ENCODE results near the gene TSSK2. TPM values are rescaled to one million over a fixed set of nuclear protein-coding genes. Genes with fewer than 3 reads are reported as not detected.

Gene TSSK2
- polyA plus RNA-seq, 1 donor from 2014 or later: not detected

DNA sequence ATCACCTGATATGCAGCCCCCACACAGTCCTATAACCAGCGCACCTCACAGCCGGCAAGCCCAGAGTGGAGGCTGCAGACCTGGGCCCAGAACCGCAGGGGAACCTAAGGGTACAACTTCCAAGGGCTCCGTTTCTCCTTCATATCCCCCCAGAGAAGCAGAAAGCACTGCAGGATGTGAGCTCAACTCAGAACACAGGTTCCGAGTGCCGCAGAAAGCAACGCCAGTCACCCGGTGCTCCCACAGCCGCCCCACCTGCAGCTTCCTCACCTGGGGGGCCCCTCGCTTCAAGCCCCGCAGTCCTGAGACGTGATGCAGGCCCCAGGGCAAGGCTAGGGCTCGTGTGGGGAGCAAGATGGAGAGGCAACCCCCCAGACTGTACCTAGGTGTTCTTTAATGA lies 2.5 kb downstream of the TSSK2 start:
- no peaks in the 10 kb centered on the region for H4K20me1 ChIP-seq (ENCODE audit: insufficient read depth)
- no peaks in the 10 kb centered on the region for H3F3A ChIP-seq (ENCODE audit: insufficient read depth, low read length, poor library complexity, severe bottlenecking)
- no peak overlapping the region for H3K4me3 ChIP-seq (ENCODE audit: low read length)
- no peaks in the 10 kb centered on the region for H3K9me3 ChIP-seq (ENCODE audit: low read length)
- H3K36me3 ChIP-seq (ENCODE audit: insufficient read depth, low read length): no peaks in the 10 kb centered on the region
- no peak overlapping the region for H3K4me2 ChIP-seq (ENCODE audit: low read length)
- H2AFZ ChIP-seq (ENCODE audit: low read depth, low read length): no peak overlapping the region
- no peak for TF ChIP-seq POLR2AphosphoS5 (IDR thresholded peaks at IDR 0.05)
- H3K27me3 ChIP-seq (ENCODE audit: insufficient read depth, low read depth, low read length): no peaks in the 10 kb centered on the region
- H3K9me2 ChIP-seq (ENCODE audit: insufficient read depth, low read length): no peaks in the 10 kb centered on the region
- no peaks in the 10 kb centered on the region for H3K79me2 ChIP-seq (replicated peaks; ENCODE audit: insufficient read depth, low read length)
- no peak overlapping the region for H3K9ac ChIP-seq (ENCODE audit: low read length)
- no peak overlapping the region for H3K27ac ChIP-seq (ENCODE audit: low read length)

DNA sequence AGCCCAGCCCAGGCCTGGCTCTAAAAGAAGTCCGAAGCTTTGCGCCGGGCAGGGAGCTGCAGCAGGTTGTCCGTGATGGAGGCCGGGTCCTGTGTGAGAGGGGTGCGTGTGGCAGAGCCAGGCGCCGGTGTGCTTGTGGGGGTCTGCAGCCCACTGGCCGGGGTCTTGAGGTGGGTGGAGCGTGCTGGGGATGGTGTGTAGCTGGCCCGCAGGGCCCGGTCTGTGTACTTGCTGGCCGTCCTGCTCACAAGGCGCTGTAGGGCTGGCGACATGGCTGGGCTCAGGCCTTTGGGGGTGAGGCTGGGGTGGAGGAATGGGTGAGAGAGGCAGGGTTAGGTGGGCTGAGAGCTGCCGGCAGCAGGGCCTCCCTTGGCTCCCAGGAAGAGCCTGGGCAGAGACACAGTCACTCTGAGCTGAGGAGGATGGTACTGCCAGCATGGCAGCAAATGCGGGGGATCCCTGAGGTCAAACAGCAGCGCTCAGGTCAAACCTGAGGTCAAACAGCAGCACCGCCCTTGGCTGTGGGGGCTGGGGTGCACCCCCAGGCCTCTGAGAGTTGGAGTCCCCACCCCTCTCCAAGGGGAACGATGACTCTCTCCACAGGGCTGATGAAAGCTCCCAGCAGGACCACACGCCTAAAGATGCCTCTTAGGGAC lies 3.2 kb downstream of the TSSK2 start:
- no peak overlapping the region for H3K9ac ChIP-seq (ENCODE audit: low read length)
- no peaks in the 10 kb centered on the region for H3K9me2 ChIP-seq (ENCODE audit: insufficient read depth, low read length)
- H3K9me3 ChIP-seq (ENCODE audit: low read length): no peaks in the 10 kb centered on the region
- no peaks in the 10 kb centered on the region for H3K79me2 ChIP-seq (replicated peaks; ENCODE audit: insufficient read depth, low read length)
- H3F3A ChIP-seq (ENCODE audit: insufficient read depth, low read length, poor library complexity, severe bottlenecking): no peaks in the 10 kb centered on the region
- no peaks in the 10 kb centered on the region for H3K27me3 ChIP-seq (ENCODE audit: insufficient read depth, low read depth, low read length)
- H3K36me3 ChIP-seq (ENCODE audit: insufficient read depth, low read length): no peaks in the 10 kb centered on the region
- no peaks in the 10 kb centered on the region for H4K20me1 ChIP-seq (ENCODE audit: insufficient read depth)
- H2AFZ ChIP-seq (ENCODE audit: low read depth, low read length): no peak overlapping the region
- H3K4me3 ChIP-seq (ENCODE audit: low read length): no peak overlapping the region
- TF ChIP-seq, protein P1, sequence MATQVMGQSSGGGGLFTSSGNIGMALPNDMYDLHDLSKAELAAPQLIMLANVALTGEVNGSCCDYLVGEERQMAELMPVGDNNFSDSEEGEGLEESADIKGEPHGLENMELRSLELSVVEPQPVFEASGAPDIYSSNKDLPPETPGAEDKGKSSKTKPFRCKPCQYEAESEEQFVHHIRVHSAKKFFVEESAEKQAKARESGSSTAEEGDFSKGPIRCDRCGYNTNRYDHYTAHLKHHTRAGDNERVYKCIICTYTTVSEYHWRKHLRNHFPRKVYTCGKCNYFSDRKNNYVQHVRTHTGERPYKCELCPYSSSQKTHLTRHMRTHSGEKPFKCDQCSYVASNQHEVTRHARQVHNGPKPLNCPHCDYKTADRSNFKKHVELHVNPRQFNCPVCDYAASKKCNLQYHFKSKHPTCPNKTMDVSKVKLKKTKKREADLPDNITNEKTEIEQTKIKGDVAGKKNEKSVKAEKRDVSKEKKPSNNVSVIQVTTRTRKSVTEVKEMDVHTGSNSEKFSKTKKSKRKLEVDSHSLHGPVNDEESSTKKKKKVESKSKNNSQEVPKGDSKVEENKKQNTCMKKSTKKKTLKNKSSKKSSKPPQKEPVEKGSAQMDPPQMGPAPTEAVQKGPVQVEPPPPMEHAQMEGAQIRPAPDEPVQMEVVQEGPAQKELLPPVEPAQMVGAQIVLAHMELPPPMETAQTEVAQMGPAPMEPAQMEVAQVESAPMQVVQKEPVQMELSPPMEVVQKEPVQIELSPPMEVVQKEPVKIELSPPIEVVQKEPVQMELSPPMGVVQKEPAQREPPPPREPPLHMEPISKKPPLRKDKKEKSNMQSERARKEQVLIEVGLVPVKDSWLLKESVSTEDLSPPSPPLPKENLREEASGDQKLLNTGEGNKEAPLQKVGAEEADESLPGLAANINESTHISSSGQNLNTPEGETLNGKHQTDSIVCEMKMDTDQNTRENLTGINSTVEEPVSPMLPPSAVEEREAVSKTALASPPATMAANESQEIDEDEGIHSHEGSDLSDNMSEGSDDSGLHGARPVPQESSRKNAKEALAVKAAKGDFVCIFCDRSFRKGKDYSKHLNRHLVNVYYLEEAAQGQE (IDR thresholded peaks at IDR 0.05; ENCODE audit: borderline replicate concordance): no peak
- no peak for TF ChIP-seq EZH2 (IDR thresholded peaks at IDR 0.05; ENCODE audit: borderline replicate concordance, insufficient read depth, low read length, poor library complexity, severe bottlenecking)
- TF ChIP-seq SMC3 (conservative IDR thresholded peaks at IDR 0.05; ENCODE audit: poor library complexity): no peak
- TF ChIP-seq, protein P2, sequence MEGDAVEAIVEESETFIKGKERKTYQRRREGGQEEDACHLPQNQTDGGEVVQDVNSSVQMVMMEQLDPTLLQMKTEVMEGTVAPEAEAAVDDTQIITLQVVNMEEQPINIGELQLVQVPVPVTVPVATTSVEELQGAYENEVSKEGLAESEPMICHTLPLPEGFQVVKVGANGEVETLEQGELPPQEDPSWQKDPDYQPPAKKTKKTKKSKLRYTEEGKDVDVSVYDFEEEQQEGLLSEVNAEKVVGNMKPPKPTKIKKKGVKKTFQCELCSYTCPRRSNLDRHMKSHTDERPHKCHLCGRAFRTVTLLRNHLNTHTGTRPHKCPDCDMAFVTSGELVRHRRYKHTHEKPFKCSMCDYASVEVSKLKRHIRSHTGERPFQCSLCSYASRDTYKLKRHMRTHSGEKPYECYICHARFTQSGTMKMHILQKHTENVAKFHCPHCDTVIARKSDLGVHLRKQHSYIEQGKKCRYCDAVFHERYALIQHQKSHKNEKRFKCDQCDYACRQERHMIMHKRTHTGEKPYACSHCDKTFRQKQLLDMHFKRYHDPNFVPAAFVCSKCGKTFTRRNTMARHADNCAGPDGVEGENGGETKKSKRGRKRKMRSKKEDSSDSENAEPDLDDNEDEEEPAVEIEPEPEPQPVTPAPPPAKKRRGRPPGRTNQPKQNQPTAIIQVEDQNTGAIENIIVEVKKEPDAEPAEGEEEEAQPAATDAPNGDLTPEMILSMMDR (IDR thresholded peaks at IDR 0.05; ENCODE audit: poor library complexity, severe bottlenecking): no peak
- no peak for TF ChIP-seq TAF1 (IDR thresholded peaks at IDR 0.05; ENCODE audit: low read depth)
- TF ChIP-seq POLR2AphosphoS5 (IDR thresholded peaks at IDR 0.05): no peak
- TF ChIP-seq EP300 (conservative IDR thresholded peaks at IDR 0.05; ENCODE audit: poor library complexity, severe bottlenecking): no peak
- TF ChIP-seq MXI1 (conservative IDR thresholded peaks at IDR 0.05; ENCODE audit: poor library complexity, severe bottlenecking): no peak
- TF ChIP-seq RAD21 (conservative IDR thresholded peaks at IDR 0.05): no peak
- H3K27ac ChIP-seq (ENCODE audit: low read length): no peak overlapping the region
- H3K4me2 ChIP-seq (ENCODE audit: low read length): no peak overlapping the region

All from neural cell (in vitro differentiated cells).